ENCODE measurements around the gene STX17. TPM values are rescaled to one million over a fixed set of nuclear protein-coding genes. Genes with fewer than 3 reads are reported as not detected.

Gene STX17
- total and polyA plus RNA-seq, 4 experiments from 2014 or later: 18.8 to 61.5 (median 41.1) TPM

DNA sequence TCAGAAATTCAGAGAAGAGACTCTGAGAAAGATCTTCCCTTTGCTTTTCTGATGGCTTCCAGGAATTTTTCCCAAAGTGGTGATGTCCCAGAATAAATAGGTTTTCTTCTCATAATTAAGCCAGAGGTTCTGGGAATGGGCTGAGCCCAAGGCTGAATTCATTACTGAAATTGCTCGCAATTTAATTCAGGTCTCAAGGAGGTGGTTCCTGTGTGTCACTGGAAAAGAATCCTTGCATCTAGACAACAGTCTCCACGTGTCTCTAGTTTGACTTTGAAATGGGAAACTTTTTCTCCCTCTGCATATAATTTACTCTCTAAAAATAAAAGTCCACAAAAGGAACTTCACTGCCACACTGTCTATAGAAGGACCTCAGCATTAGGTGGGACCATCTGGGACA lies 27.8 kb upstream of the STX17 start:
- H3K9me3 ChIP-seq (ENCODE audit: control insufficient read depth in 1 of 2, low read length in 2 of 2): no peaks in the 10 kb centered on the region
- intact Hi-C loops (cut with micrococcal nuclease): no loop called here
- Mint-ChIP-seq H3K4me1 (no peaks in the 10 kb centered on the region), H3K9me3 (peaks cover 0 to 6% (median 0%) of the 10 kb centered on the region in 8 donors), H3K27me3 (peaks cover 3 to 4% of the 10 kb centered on the region in 2 donors), H3K4me3 (no peak overlapping the region), H3K36me3 (peaks cover 0 to 3% of the 10 kb centered on the region in 2 donors), H3K27ac (no peak overlapping the region)
- CTCF ChIA-PET (ENCODE audit: partially characterized antibody): interaction anchor here (0.9 kb wide), 1 partner anchor 54 kb away, joined by 4 read pairs; no protein-coding TSS in a partner anchor
- no peak for DNase-seq
- H3K36me3 ChIP-seq (ENCODE audit: insufficient read depth, low read length): no peaks in the 10 kb centered on the region
- POLR2A ChIA-PET (ENCODE audit: partially characterized antibody): no interaction called here
- H3K27me3 ChIP-seq (ENCODE audit: insufficient read depth, low read length): no peaks in the 10 kb centered on the region
- H3K4me3 ChIP-seq (ENCODE audit: low read length in 2 of 2): no peak overlapping the region
- no peaks in the 10 kb centered on the region for H3K4me1 ChIP-seq (ENCODE audit: insufficient read depth, low read length)
- no peak overlapping the region for H3K27ac ChIP-seq (ENCODE audit: low read depth, low read length)

DNA sequence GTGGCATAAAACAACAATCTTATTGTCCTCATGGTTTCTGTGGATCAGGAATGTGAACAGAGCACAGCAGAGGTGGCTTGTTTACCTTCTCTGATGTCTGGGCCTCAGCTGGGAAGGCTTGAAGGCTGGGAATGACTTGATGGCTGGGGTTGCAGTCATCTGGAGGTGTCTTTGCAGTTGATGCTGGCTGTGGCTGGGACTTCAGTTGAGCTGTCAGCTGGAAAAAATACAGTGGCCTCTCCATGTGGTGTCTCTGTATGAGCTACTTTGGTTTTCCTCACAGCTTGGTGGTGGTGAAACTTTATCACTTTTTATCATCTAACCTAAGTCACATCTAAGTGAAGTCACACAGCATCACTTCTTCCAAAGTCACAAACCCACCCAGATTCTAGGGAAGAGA lies 24.7 kb upstream of the STX17 start:
- Mint-ChIP-seq H3K27ac (no peak overlapping the region), H3K27me3 (peaks cover 0 to 3% of the 10 kb centered on the region in 2 donors), H3K9me3 (peaks cover 0 to 3% (median 0%) of the 10 kb centered on the region in 8 donors), H3K36me3 (no peaks in the 10 kb centered on the region), H3K4me3 (no peak overlapping the region), H3K4me1 (no peaks in the 10 kb centered on the region)
- no peak for DNase-seq
- intact Hi-C loops (cut with micrococcal nuclease): no loop called here
- ChIA-PET CTCF (ENCODE audit: partially characterized antibody) (interaction anchor here (1.0 to 1.3 kb wide), 2 partner anchors 24 to 76 kb away, joined by 3 read pairs; partner anchors contain the start of gene STX17), POLR2A (ENCODE audit: partially characterized antibody) (no interaction called here)
- Histone ChIP-seq H3K36me3 (ENCODE audit: insufficient read depth, low read length) (no peaks in the 10 kb centered on the region), H3K4me3 (ENCODE audit: low read length in 2 of 2) (no peak overlapping the region), H3K9me3 (ENCODE audit: control insufficient read depth in 1 of 2, low read length in 2 of 2) (no peaks in the 10 kb centered on the region), H3K27ac (ENCODE audit: low read depth, low read length) (no peak overlapping the region), H3K27me3 (ENCODE audit: insufficient read depth, low read length) (no peaks in the 10 kb centered on the region), H3K4me1 (ENCODE audit: insufficient read depth, low read length) (no peaks in the 10 kb centered on the region)

DNA sequence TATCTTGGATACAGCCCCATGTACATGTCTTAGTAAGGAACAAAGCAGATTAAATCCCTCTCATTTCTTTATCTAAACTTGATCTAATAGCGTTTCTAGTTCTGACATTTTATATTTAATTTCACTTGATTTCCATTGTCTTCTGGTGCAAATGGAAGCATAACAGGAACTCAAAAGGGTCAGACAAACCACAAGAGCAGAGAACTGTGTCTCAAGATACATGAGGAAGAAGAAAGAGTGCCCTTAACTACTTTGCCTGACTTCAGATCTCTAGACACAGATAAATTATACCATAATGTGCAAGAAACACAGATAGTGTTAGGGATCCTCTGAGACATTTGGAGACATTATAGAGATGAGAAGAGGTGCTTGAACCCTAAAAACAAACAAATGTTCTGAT lies 20.7 kb upstream of the STX17 start:
- POLR2A ChIA-PET (ENCODE audit: partially characterized antibody): no interaction called here
- H3K4me1 ChIP-seq (ENCODE audit: insufficient read depth, low read length): no peaks in the 10 kb centered on the region
- H3K27ac ChIP-seq (ENCODE audit: low read depth, low read length): no peak overlapping the region
- Mint-ChIP-seq H3K36me3 (no peaks in the 10 kb centered on the region), H3K4me3 (no peak overlapping the region), H3K27me3 (peaks cover 0 to 6% of the 10 kb centered on the region in 2 donors), H3K9me3 (peaks cover 0 to 3% (median 0%) of the 10 kb centered on the region in 8 donors), H3K4me1 (no peaks in the 10 kb centered on the region), H3K27ac (no peak overlapping the region)
- no peaks in the 10 kb centered on the region for H3K27me3 ChIP-seq (ENCODE audit: insufficient read depth, low read length)
- intact Hi-C loops (cut with micrococcal nuclease): no loop called here
- no peak for DNase-seq
- H3K9me3 ChIP-seq (ENCODE audit: control insufficient read depth in 1 of 2, low read length in 2 of 2): no peaks in the 10 kb centered on the region
- CTCF ChIA-PET (ENCODE audit: partially characterized antibody): interaction anchor here (0.6 kb wide), 1 partner anchor 18 kb away, joined by 5 read pairs; no protein-coding TSS in a partner anchor
- no peaks in the 10 kb centered on the region for H3K36me3 ChIP-seq (ENCODE audit: insufficient read depth, low read length)
- no peak overlapping the region for H3K4me3 ChIP-seq (ENCODE audit: low read length in 2 of 2)

DNA sequence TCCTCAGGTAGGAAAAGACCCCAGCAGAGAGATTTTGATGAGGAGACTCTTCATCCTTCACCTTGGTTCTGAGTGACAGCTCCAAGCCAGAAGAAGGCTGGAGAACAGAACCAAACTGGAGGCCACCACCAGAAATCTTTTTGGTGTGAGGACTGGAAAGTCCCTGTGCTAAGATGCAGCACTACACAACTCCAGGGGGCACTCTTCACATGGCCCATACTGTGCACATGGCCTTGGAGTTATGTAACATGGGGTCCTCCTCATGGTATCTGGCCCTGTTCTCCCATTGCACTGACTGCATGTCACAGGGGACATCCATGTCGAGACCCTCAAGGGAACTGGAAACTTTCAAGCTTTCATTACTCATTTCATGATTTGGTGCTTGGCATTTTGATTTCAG lies 17.3 kb upstream of the STX17 start:
- no peaks in the 10 kb centered on the region for H3K4me1 ChIP-seq (ENCODE audit: insufficient read depth, low read length)
- ChIA-PET POLR2A (ENCODE audit: partially characterized antibody) (no interaction called here), CTCF (ENCODE audit: partially characterized antibody) (no interaction called here)
- H3K36me3 Mint-ChIP-seq: no peaks in the 10 kb centered on the region
- intact Hi-C loops (cut with micrococcal nuclease): no loop called here
- no peak for DNase-seq
- H3K36me3 ChIP-seq (ENCODE audit: insufficient read depth, low read length): no peaks in the 10 kb centered on the region
- no peak overlapping the region for H3K27ac Mint-ChIP-seq
- H3K4me1 Mint-ChIP-seq: no peaks in the 10 kb centered on the region
- no peak overlapping the region for H3K4me3 ChIP-seq (ENCODE audit: low read length in 2 of 2)
- no peaks in the 10 kb centered on the region for H3K9me3 ChIP-seq (ENCODE audit: control insufficient read depth in 1 of 2, low read length in 2 of 2)
- no peak overlapping the region for H3K27ac ChIP-seq (ENCODE audit: low read depth, low read length)
- no peak overlapping the region for H3K4me3 Mint-ChIP-seq
- no peaks in the 10 kb centered on the region for H3K27me3 ChIP-seq (ENCODE audit: insufficient read depth, low read length)
- peaks cover 0 to 6% of the 10 kb centered on the region in 2 donors for H3K27me3 Mint-ChIP-seq
- no peaks in the 10 kb centered on the region for H3K9me3 Mint-ChIP-seq

DNA sequence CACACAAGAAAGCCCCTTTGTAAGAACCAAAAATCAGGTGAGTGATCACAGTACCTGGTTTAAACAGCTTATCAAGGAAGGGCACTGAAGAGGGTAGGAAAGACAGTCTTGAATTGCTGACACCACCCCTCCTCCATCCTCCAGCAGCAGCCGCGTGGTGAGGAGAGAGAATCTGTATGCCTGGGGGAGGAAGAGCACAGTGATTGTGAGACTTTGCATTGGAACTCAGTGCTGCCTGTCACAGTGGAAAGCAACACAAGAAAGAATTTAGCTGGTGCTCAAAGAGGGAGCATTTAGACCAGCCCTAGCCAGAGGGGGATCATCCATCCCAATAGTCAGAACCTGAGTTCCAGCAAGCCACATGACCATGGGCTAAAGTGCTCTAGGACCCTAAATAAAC lies 11.6 kb upstream of the STX17 start:
- Mint-ChIP-seq H3K9me3 (no peaks in the 10 kb centered on the region), H3K4me3 (no peak overlapping the region), H3K4me1 (no peaks in the 10 kb centered on the region), H3K27me3 (peaks cover 6 to 8% of the 10 kb centered on the region in 2 donors), H3K36me3 (no peaks in the 10 kb centered on the region), H3K27ac (no peak overlapping the region)
- Histone ChIP-seq H3K9me3 (ENCODE audit: control insufficient read depth in 1 of 2, low read length in 2 of 2) (no peaks in the 10 kb centered on the region), H3K4me1 (ENCODE audit: insufficient read depth, low read length) (no peaks in the 10 kb centered on the region), H3K27ac (ENCODE audit: low read depth, low read length) (no peak overlapping the region), H3K36me3 (ENCODE audit: insufficient read depth, low read length) (no peaks in the 10 kb centered on the region), H3K27me3 (ENCODE audit: insufficient read depth, low read length) (no peaks in the 10 kb centered on the region), H3K4me3 (ENCODE audit: low read length in 2 of 2) (no peak overlapping the region)
- no peak for DNase-seq
- POLR2A ChIA-PET (ENCODE audit: partially characterized antibody): no interaction called here
- intact Hi-C loops (cut with micrococcal nuclease): no loop called here
- CTCF ChIA-PET (ENCODE audit: partially characterized antibody): no interaction called here

GRCh38 chr9:99895510-99895909 lies 10.9 kb upstream of the STX17 start:
- no peak overlapping the region for H3K4me3 ChIP-seq (ENCODE audit: low read length in 2 of 2)
- H3K27ac ChIP-seq (ENCODE audit: low read depth, low read length): no peak overlapping the region
- no peaks in the 10 kb centered on the region for H3K36me3 ChIP-seq (ENCODE audit: insufficient read depth, low read length)
- no peak overlapping the region for H3K27ac Mint-ChIP-seq
- no peaks in the 10 kb centered on the region for H3K9me3 ChIP-seq (ENCODE audit: control insufficient read depth in 1 of 2, low read length in 2 of 2)
- ChIA-PET CTCF (ENCODE audit: partially characterized antibody) (no interaction called here), POLR2A (ENCODE audit: partially characterized antibody) (no interaction called here)
- no peaks in the 10 kb centered on the region for H3K4me1 ChIP-seq (ENCODE audit: insufficient read depth, low read length)
- H3K27me3 Mint-ChIP-seq: peaks cover 6 to 7% of the 10 kb centered on the region in 2 donors
- H3K4me1 Mint-ChIP-seq: no peaks in the 10 kb centered on the region
- no peaks in the 10 kb centered on the region for H3K36me3 Mint-ChIP-seq
- no peaks in the 10 kb centered on the region for H3K27me3 ChIP-seq (ENCODE audit: insufficient read depth, low read length)
- no peak overlapping the region for H3K4me3 Mint-ChIP-seq
- intact Hi-C loops (cut with micrococcal nuclease): no loop called here
- DNase-seq: no peak
- no peaks in the 10 kb centered on the region for H3K9me3 Mint-ChIP-seq

DNA sequence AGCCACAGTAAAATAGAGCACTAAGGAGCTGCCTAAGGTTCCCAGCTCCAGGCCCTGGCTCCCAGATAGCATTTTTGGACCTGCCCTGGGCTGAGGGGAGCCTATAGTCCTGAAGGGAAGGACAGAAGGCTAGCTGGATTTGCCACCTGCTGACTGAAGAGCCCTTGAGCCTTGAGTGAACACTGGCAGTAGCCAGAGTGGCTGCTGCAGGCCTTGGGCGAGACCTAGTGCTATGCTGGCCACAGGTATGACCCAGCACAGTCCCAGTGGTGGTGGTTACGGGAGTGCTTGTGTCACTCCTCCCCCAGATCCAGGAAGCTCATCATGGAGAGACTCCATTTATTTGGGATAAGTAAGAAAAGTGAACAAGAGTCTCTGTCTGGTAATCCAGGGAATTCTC lies 10.3 kb upstream of the STX17 start:
- POLR2A ChIA-PET (ENCODE audit: partially characterized antibody): interaction anchor here (0.5 kb wide), 1 partner anchor 74 kb away, joined by 3 read pairs; the partner anchor contains the start of gene NR4A3
- DNase-seq: no peak
- Mint-ChIP-seq H3K36me3 (no peaks in the 10 kb centered on the region), H3K4me1 (no peaks in the 10 kb centered on the region), H3K27me3 (peaks cover 8 to 10% of the 10 kb centered on the region in 2 donors), H3K4me3 (peak overlapping the region in 1 of 8 donors; percentile 5), H3K9me3 (no peaks in the 10 kb centered on the region), H3K27ac (no peak overlapping the region)
- intact Hi-C loops (cut with micrococcal nuclease): no loop called here
- Histone ChIP-seq H3K4me1 (ENCODE audit: insufficient read depth, low read length) (no peaks in the 10 kb centered on the region), H3K4me3 (ENCODE audit: low read length in 2 of 2) (no peak overlapping the region), H3K27me3 (ENCODE audit: insufficient read depth, low read length) (no peaks in the 10 kb centered on the region), H3K36me3 (ENCODE audit: insufficient read depth, low read length) (no peaks in the 10 kb centered on the region), H3K27ac (ENCODE audit: low read depth, low read length) (no peak overlapping the region), H3K9me3 (ENCODE audit: control insufficient read depth in 1 of 2, low read length in 2 of 2) (no peaks in the 10 kb centered on the region)
- CTCF ChIA-PET (ENCODE audit: partially characterized antibody): no interaction called here

DNA sequence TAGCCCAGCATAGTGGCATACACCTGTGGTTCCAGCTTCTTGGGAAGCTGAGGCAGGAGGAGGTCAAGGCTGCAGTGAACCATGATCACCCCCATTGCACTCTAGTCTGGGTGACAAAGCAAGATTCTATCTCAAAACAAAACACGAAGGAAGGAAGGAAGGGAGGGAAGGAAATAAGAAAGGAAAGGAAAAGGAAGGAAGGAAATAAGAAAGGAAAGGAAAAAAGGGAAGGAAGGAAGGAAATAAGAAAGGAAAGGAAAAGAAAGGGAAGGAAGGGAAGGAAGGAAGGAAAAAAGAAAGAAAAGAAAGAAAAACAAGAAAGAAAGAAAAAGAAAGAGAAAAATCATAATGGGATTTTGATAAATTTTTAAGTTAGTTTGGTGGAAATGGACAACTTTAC lies 3.1 kb upstream of the STX17 start:
- peaks cover 22% of the 10 kb centered on the region for H3K4me1 ChIP-seq (ENCODE audit: insufficient read depth, low read length)
- intact Hi-C loops (cut with micrococcal nuclease): no loop called here

More for the DNA sequence above, 3.1 kb upstream of the STX17 start:
- no peaks in the 10 kb centered on the region for H3K9me3 Mint-ChIP-seq
- peaks cover 2 to 3% of the 10 kb centered on the region in 2 donors for H3K27me3 Mint-ChIP-seq
- CTCF ChIA-PET (ENCODE audit: partially characterized antibody): interaction anchor here (2.0 kb wide), 1 partner anchor 79 kb away, joined by 7 read pairs; no protein-coding TSS in a partner anchor
- no peaks in the 10 kb centered on the region for H3K36me3 ChIP-seq (ENCODE audit: insufficient read depth, low read length)
- no peaks in the 10 kb centered on the region for H3K27me3 ChIP-seq (ENCODE audit: insufficient read depth, low read length)
- no peak for DNase-seq
- H3K4me3 ChIP-seq (ENCODE audit: low read length in 2 of 2): no peak overlapping the region
- no peak overlapping the region for H3K27ac ChIP-seq (ENCODE audit: low read depth, low read length)
- H3K36me3 Mint-ChIP-seq: peaks cover 0 to 7% of the 10 kb centered on the region in 2 donors
- POLR2A ChIA-PET (ENCODE audit: partially characterized antibody): no interaction called here
- peak overlapping the region in 1 of 8 donors; percentile 5 for H3K4me3 Mint-ChIP-seq
- no peak overlapping the region for H3K27ac Mint-ChIP-seq
- H3K9me3 ChIP-seq (ENCODE audit: control insufficient read depth in 1 of 2, low read length in 2 of 2): no peaks in the 10 kb centered on the region
- peaks cover 14 to 24% (median 20%) of the 10 kb centered on the region in 4 donors for H3K4me1 Mint-ChIP-seq

Data from CD4-positive, alpha-beta memory T cell (primary cell).